CD4-positive, alpha-beta T cell treated with Interleukin-4 for 4 hours (primary cell): ENCODE measurements around the gene CCDC40.
A peak's percentile ranks its signal among the peaks of the same experiment; 100 is the strongest.

Experiments used
- DNase-seq: peaks from one replicate; pipeline ENCODE4 v3.0.0-alpha.2; 2020

Gene CCDC40

GRCh38 chr17:80051681-80052080 is 15.2 kb downstream of the CCDC40 start:
- no peak for DNase-seq

DNA sequence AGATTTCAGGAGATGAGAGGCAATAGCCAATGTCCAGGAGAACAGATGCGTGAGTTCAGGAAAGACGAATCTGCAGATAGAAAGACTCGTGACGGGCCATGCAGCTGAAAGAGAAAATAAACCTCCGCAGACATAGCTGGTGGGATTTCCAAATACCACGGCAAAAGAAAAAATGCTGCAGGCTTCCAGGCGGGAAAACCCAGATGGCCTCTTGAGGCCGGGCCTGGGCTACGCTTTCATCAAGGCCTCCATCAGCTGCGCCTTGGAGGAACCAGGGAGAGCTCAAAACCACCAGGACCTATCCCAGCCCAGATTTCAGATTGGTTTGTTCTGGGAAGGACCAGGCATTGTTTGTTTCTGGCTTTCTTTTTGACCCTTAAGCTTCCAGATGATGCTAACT is 16.7 kb downstream of the CCDC40 start:
- no peak for DNase-seq

GRCh38 chr17:80055597-80055996 is 19.2 kb downstream of the CCDC40 start:
- DNase-seq = no peak

- DNase-seq = no peak
Measured at GRCh38 chr17:80058311-80058955, 22.0 kb downstream of the CCDC40 start.

GRCh38 chr17:80060644-80061043 is 24.2 kb downstream of the CCDC40 start:
- DNase-seq = no peak

DNA sequence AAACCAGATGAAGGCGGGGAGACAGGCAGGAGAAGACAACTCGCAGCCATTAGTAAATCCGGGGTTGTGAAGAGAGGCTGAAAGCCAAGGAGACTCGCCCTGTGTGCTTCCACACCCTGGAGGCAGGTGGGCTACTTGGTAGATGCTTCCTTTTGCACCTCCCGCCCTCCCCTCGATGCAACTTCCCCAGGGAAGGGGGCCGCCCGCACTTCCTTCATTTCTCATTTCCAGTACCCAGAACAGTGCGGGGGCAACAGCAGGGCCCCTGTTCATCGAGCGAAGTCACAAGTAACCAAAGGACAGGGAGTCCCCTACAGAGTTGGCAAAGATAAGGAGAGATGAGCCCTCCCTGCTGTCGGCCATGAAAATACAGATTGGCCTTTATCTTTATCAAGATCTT is 25.0 kb downstream of the CCDC40 start:
- no peak for DNase-seq

- no peak for DNase-seq
Measured at GRCh38 chr17:80063830-80064585, 27.6 kb downstream of the CCDC40 start.

GRCh38 chr17:80064696-80065095 is 28.3 kb downstream of the CCDC40 start:
- DNase-seq = no peak

DNA sequence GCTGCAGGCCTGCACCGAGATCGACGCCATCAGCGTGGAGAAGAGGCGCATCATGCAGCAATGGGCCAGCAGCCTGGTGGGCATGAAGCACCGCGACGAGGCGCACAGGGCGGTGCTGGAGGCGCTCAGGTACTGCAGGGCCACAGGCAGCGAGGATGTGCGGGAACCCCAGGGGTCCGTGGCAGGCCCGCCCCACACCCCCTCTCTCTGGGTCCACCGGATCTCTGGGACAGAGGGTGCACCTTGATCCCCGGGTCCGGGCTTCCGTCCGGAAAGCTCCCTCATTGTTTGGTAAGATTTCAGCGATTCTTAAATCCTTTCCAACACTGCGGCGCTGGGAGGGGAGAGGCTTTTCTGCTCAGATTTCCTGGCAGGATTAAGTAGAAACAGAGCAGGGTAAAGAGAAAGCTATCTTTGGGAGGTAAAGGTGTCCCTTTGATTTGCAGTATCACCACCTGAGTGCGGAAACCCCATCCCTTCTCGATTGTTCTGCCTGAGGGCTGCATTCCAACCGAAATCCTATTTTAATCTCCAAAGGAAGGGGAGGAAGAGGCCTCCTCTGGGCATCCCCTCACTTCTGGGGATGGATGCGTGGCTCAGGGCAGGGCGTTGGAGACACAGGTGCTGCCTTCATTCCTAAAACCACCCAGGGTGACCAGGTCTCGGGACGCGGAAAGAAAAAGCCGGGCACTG is 29.2 kb downstream of the CCDC40 start:
- no peak for DNase-seq

- DNase-seq = no peak
Measured at GRCh38 chr17:80067393-80067986, 31.0 kb downstream of the CCDC40 start.

- DNase-seq = no peak
Measured at GRCh38 chr17:80068301-80069222, 32.1 kb downstream of the CCDC40 start.

GRCh38 chr17:80070375-80071115 is 34.1 kb downstream of the CCDC40 start:
- DNase-seq = no peak

DNA sequence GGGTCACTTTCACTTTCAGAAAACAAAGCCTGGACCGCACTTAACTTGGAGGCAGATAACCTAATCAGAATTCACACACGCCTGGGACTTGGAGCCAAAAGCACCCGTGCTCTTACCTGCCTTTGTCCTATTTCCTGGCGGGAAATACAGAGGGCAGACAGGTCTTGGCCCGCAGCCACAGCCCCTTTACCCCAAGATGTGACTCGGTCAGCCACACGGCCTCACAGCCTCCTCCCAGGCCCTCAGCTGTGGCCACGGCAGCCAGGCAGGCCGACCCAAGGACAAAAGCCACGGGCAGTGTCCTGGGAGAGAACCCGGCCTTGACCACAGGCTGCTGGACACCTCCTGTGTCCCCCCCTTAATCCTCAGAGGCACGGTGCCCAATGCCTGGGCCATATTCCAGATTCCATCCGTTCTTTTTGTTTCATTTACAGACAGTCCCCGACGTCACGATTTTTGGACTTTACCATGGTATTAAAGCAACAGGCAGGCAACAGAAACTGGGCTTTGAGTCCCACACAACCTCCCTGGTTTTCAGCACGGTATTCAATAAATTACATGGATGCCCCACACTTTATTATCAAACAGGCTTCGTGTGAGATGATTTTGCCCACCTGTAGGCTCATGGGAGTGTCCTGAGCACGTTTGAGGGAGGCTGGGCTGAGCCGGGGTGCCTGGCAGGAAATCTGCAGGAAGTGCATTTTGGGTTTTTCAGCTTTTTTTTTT is 34.8 kb downstream of the CCDC40 start:
- no peak for DNase-seq

DNA sequence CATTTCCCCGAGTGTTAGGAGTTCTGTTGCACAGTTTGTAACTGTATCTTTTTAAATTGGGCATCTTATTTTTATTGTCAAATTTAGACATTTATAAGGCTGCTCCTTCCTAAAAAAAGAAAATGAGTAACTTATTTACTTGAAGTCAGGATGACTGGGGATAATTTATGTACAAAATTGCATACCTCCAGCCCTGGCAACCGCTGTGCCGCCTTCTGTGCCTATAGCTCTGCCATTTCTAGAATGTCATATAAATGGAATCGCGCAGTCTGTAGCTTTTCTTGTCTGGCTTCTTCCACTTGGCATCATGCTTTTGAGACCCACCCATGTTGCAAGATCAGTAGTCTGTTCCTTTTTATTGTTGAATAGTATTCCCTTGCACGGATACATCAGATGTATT is 36.0 kb downstream of the CCDC40 start:
- DNase-seq = no peak

- no peak for DNase-seq
Measured at GRCh38 chr17:80080081-80080480, 43.6 kb downstream of the CCDC40 start.

GRCh38 chr17:80081596-80081995 is 45.2 kb downstream of the CCDC40 start:
- DNase-seq = no peak

DNA sequence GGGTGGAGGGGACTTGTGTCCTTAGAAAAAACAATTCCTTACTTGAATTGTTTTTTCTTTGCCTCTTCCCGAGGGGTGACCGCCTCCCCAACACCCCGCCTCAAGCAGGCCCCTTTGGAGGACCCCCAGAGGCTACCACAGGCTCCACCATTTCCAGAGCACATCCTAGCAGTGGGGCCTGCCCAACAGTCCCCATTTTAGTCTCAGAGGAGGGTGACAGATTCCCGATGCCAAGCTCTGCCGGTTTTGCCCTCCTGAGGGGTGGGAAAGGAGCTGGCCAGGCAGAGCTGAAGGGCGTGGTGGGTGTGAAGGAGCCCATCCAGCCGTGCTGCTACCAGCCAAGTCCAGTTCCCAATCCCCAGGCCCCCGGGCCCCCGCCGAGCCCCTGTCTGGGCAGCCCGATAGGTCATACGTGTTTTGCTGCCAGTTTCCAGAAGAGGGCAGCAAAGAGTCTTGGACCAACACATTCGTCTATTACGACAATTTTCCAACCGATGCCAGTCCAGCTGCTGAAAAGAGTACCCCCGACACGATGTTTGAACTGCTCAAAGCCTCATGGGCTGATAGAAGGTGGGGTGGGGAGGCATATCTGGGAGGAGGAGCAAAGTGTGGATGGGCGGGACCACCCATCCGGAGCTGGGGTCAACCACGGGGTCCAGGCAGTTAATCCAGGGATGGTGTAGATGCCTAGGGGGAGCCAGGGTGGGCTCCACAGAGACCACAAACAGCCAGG is 46.1 kb downstream of the CCDC40 start:
- DNase-seq = peak; percentile 53

- no peak for DNase-seq
Measured at GRCh38 chr17:80083136-80083661, 46.8 kb downstream of the CCDC40 start.

- no peak for DNase-seq
Measured at GRCh38 chr17:80084773-80085172, 48.3 kb downstream of the CCDC40 start.

DNA sequence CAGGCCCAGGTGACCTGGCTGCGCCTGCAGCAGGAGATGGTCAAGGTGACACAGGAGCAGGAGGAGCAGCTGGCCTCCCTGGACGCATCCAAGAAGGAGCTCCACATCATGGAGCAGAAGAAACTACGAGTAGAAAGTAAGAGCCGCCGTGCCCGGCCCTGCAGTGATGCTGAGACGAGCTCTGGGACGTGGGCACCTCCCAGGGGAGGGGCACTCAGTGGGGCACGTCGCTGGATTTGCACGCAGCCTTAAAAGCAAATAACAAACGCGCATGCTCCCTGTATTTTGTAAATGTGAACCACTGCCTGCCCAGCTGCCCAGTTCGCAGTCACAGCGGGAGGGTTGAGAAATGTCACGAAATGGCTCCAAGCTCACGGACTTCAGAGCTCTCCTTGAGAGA is 49.6 kb downstream of the CCDC40 start:
- DNase-seq = no peak
